ENCODE results near the gene CTNNB1.

The CTNNB1 gene

DNA sequence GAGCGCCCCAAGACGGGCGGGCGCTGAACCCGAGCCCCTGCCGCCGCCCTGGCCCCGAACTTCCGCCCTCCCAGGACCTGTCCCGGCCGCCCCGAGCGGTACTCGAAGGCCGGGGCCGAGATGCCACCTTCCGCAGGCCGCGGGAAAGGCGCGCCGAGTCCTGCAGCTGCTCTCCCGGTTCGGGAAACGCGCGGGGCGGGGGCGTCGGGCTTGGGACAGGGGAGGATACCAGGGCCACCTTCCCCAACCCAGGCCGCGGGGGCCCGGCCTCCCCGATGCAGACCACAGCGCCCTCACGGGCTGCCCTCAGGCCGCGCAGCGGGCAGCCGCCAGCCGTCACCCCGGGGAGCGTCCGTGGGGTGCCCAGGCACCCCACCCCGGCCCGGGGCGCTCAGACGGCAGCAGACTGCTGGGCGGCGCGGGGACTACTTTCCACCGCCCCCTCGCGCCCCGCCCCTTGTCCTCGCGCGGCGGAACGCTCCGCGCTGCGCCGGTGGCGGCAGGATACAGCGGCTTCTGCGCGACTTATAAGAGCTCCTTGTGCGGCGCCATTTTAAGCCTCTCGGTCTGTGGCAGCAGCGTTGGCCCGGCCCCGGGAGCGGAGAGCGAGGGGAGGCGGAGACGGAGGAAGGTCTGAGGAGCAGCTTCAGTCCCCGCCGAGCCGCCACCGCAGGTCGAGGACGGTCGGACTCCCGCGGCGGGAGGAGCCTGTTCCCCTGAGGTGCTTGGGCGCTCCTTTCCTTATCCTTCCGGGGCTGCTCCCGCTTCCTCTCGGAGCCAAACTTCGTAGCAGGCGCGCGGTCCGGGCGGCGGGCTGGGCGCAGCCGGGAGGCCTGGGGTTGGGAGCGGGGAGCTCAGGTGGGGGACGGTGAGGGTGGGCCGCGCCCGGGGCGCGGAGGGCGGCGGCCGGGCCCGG lies at the start of gene CTNNB1:
CTNNB1 (plus strand) TSS at position 556 of the 916 bp plus-strand sequence. CDS start 24,564 bp downstream, outside the sequence.
- DNase-seq, result peak; percentile 57

- no peak for DNase-seq
These were observed 43.5 kb upstream of the CTNNB1 start for GRCh38 chr3:41155834-41156233.

GRCh38 chr3:41158947-41159346 lies 40.4 kb upstream of the CTNNB1 start:
- no peak for DNase-seq

DNA sequence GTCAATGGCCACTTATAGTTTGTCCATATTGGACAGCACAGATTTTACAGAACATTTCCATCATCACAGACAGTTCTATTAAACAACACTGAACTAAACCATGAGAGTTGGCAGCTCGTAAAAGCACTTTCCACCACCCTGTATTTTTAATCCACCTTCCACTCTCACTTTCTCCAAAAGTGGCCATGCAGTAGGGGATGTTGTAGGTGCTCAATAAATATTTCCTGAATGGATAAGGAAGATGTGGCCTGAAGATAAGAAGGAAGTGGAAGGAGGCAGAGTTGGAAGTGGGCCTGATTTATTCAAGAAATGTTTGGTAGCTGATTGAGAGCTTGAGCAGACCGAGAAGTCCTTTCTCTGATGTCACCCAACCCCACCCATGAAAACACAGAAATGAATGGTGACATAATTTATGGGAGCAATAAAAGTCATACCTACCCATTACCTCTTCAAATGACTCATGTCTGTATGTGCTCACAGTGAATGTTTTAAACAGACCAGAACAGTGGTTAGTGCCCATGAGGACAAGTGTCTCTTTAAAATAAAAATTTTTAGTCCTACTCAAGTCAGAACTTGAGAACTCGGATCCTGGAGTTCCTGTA lies 39.6 kb upstream of the CTNNB1 start:
- DNase-seq, result no peak

- no peak for DNase-seq
These were observed 36.8 kb upstream of the CTNNB1 start for GRCh38 chr3:41162541-41162940.

- no peak for DNase-seq
These were observed 36.3 kb upstream of the CTNNB1 start for GRCh38 chr3:41163006-41163405.

DNA sequence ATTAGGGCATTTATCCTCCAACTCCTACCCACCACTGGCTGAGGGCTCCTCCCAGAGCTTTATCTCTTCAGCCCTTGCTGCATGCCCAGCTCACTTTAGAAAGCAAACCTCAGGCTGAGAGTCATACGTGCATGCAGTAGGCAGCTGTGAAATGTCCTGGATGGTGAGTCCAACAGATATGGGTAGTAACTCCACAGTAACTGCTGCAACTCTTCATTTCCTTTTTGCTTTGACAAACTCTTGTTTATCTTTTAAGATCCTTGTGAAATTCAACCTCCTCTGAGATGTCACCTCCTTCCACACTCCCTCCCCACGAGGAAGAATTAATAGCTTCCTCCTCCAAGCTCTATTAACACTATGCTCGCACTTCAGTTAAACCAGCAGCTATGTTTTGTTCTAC lies 35.9 kb upstream of the CTNNB1 start:
- DNase-seq, result no peak

GRCh38 chr3:41164777-41165176 lies 34.5 kb upstream of the CTNNB1 start:
- no peak for DNase-seq

GRCh38 chr3:41167722-41168497 lies 31.4 kb upstream of the CTNNB1 start:
- DNase-seq, result no peak

DNA sequence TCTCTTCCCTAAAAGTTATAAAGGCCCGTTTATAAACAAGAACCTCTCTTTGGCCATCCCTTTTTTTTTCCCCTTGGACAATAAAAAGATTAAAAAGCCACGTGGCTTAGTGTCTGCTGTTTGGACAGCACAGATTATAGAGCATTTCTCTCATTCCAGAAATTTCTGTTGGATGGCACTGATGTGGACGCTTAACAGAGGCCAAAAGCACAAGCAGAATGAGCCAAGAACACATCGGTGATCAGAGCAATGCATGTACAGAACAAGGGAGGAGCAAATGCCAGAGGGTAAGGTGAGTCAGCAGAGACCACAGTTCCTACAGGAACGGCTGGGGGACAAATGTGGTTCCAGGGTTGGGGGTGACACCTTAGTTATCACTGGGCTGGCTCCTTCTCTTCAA lies 30.3 kb upstream of the CTNNB1 start:
- DNase-seq, result no peak

GRCh38 chr3:41173926-41174885 lies 25.1 kb upstream of the CTNNB1 start:
- no peak for DNase-seq

DNA sequence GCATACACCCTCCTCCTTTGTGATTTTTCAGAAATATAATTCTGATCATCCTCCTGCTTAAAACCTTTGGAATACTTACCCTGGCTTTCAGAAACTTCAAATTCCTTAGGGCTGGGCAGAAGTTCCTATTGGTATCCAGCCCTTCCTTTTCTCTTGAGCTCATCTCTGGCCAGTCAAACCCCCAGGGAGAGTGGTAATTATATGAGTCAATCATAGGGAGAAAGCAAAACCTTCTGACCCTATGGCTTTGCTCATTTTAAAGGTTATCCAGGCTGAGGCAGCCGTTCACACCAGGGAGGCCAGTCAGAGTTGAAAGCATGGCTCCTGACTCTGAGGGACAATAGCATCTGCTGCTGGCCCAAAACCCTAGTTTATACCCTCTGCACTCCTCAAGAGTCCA lies 23.9 kb upstream of the CTNNB1 start:
- no peak for DNase-seq

- no peak for DNase-seq
These were observed 22.7 kb upstream of the CTNNB1 start for GRCh38 chr3:41176596-41176995.

DNA sequence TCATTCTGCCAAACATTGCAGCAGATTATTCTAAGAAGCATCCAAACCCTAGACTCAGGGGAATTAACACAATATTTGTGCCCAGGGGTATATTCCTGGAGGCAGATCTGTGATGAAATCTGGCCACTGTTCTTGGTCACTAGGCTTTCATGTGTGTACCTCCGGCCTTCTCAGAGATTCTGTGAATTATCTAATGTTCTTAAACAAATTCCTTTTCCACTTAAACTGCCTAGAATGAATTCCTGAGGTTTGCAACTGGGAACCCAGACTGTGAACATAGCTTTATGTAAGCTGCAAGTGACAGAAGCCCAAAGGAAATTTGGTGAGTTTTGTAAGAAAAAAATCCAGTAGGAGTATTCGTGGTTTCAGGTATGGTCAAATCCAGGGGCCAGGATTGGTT lies 20.7 kb upstream of the CTNNB1 start:
- no peak for DNase-seq

DNA sequence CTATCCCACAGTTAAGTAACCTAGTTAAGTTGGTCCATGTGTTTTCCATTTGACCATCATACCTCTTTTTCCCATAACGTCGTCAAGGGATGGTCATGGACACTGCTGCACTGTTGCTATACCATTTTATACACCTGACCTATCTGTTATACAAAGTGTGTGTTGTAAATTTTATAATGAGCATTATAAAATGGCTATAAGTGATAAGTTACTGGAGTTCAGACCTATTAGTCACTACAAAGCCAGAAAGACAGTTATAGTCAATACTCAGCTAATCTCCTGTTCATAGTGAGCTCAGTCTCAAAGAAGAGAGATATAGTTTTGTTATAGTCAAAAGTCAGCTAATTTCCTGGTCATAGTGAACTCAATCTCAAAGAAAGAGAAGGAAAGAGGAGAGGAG lies 18.9 kb upstream of the CTNNB1 start:
- no peak for DNase-seq

DNA sequence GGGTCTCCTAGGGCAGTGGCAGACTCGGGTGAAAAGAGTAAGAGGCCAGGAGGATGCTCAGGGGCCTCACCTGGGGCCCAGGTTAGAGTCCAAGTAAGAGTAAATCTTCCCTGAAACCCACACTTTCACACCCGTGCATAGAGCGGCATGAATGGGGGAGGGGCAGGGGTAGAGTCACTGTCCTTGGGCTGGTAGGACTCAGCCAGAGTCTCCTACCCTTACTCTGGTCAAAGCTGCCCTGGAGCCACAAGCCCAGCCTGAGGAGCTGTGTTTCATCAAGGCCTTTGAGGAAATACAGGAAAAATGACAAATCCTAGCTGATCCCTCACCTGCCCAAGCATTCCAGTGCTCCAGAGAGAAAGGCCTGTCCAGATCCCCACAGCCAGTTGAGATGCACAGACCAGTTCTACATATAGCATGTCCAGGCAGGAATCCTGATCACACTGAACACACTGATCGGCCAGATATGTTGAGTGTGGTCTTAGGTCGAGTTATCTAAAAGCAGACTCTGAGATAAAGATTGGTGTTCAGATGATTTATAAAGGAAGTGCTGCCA lies 16.7 kb upstream of the CTNNB1 start:
- DNase-seq, result no peak

- no peak for DNase-seq
These were observed 14.9 kb upstream of the CTNNB1 start for GRCh38 chr3:41184394-41184793.

DNA sequence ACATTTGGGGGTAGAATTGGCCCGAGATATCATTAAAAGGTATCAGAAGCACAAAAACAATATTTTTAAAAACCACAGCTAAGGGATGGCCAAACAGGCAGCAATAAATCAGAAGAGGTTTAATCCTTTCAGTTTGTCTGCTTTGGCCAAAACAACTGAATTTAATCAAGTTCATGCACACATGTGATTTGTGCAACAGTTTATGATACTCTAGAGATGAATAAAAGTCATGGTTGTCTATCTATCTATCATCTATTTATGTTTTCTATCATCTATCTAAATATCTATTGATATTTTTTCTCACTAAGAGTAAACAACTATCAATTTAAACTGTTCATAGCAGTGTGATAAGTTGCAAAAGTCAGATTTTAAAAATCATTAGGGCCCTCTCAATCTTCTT lies 13.0 kb upstream of the CTNNB1 start:
- DNase-seq, result no peak

GRCh38 chr3:41188306-41188705 lies 11.0 kb upstream of the CTNNB1 start:
- DNase-seq, result no peak

DNA sequence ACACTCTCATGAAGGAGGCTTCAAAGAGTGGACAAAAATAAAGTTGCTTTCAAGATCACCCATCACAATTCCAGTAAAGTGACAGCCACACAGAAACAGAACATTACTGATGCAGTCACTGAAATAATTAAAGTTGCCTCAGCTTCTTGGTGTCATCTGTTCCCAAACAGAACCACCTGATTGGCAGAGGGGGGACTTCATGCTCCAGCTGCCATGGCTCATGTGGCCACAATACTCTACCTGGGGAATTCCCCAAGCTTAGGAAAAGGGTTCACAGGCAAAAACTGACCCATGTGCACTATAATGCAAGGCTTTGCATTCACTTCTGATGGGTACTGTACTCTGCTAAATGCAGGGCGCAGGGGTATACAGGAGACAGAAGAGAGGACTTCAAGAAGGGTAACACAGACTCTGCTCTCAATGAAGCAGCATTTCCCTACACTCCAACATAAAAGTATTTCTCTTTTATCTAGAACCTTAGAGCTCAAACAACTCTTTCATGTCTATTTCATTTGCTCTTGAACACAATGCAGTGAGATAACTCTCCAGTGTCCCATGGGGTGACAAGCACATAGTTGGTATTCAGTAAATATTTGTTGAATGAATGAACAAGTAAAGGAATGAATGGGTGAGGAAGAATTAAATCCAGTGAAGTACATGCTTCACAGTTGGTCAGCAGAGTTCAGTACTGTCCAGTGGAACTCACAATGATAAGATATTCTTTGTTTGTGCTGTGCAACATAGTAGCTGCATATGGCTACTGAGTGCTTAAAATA lies 8.6 kb upstream of the CTNNB1 start:
- DNase-seq, result no peak

- DNase-seq, result no peak
These were observed 6.4 kb upstream of the CTNNB1 start for GRCh38 chr3:41192885-41193284.

Data from NCI-H748 treated with DMSO at 0.1 percent for 48 hours (cell line).